HepG2 (cell line): ENCODE data around the gene FLT3LG. TPM values are rescaled to one million over a fixed set of nuclear protein-coding genes. Genes with fewer than 3 reads are reported as not detected.

Source experiments
- ARHGAP35 ChIP-seq: sonication (generic); formaldehyde crosslinking; IDR thresholded peaks from 2 replicates; pipeline ENCODE4 v1.9.0; 2022; ENCODE audit warnings: mild to moderate bottlenecking, inconsistent platforms, moderate library complexity, missing genetic modification reagents, borderline replicate concordance
- ARNT ChIP-seq: fragments of 450-650 bp; IDR thresholded peaks from 2 replicates; pipeline ENCODE4 v1.6.1; 2017
- CHCHD3 ChIP-seq: sonication (generic); formaldehyde crosslinking; IDR thresholded peaks from 2 replicates; pipeline ENCODE4 v1.8.0; 2022; ENCODE audit warnings: mild to moderate bottlenecking, missing genetic modification reagents, moderate library complexity
- EEA1 ChIP-seq: sonication (generic); formaldehyde crosslinking; IDR thresholded peaks from 2 replicates; pipeline ENCODE4 v1.5.1; 2020; ENCODE audit warnings: mild to moderate bottlenecking, missing genetic modification reagents, borderline replicate concordance
- ETV6 ChIP-seq: sonication (generic); formaldehyde crosslinking; conservative IDR thresholded peaks from 2 replicates; pipeline ENCODE4 v1.4.0; 2020; ENCODE audit warnings: missing genetic modification reagents
- GATAD1 ChIP-seq: IDR thresholded peaks from 2 replicates; pipeline ENCODE4 v1.6.1; 2016; ENCODE audit warnings: missing genetic modification reagents, missing compliant biosample characterization
- KDM3A ChIP-seq: IDR thresholded peaks from 2 replicates; pipeline ENCODE4 v1.6.1; 2018; ENCODE audit warnings: low read depth, missing compliant biosample characterization
- MTA1 ChIP-seq: sonication (generic); formaldehyde crosslinking; IDR thresholded peaks from 2 replicates; pipeline ENCODE4 v1.4.0; 2020; ENCODE audit warnings: missing genetic modification reagents, mild to moderate bottlenecking, borderline replicate concordance
- ZKSCAN8 ChIP-seq: IDR thresholded peaks from 2 replicates; pipeline ENCODE4 v1.6.1; 2016; ENCODE audit warnings: borderline replicate concordance, missing genetic modification reagents, missing compliant biosample characterization
- ZNF263 ChIP-seq: sonication (generic); formaldehyde crosslinking; IDR thresholded peaks from 2 replicates; pipeline ENCODE4 v1.4.0; 2020; ENCODE audit warnings: missing genetic modification reagents
- ZNF766 ChIP-seq: sonication (generic); formaldehyde crosslinking; IDR thresholded peaks from 2 replicates; pipeline ENCODE4 v1.5.0; 2020; ENCODE audit warnings: missing genetic modification reagents, borderline replicate concordance
- ZNF841 ChIP-seq: sonication (generic); formaldehyde crosslinking; IDR thresholded peaks from 2 replicates; pipeline ENCODE4 v1.8.1; 2023; ENCODE audit warnings: missing genetic modification reagents, borderline replicate concordance
- polyA plus RNA-seq, 8 experiments: library from polyadenylated mRNA; depleted of rRNA in 3 of 8; stranded (reverse) in 7 of 8; unstranded in 1 of 8; fragments of >200 nt; fragmentation: Illumina TruSeq in 4 of 8; extraction: Trizol in 4 of 8; gene quantifications; 2 replicates each; pipeline versions ENCODE4 v1.2.1 to v1.2.3, GENCODE V29; 2011 to 2016; ENCODE audit warnings: low read depth in 4 of 8, missing spikeins in 1 of 8, mixed read lengths in 1 of 8; ENCODE audit not compliant: insufficient read depth in 1 of 8
- total RNA-seq, 5 experiments: library from RNA; depleted of rRNA; stranded (reverse); fragments of >200 nt; fragmentation: Illumina TruSeq; extraction: Trizol; gene quantifications; 2 replicates each; pipeline ENCODE4 v1.2.3, GENCODE V29; 2016; ENCODE audit warnings: low read depth in 1 of 5
- TF ChIP-seq, protein P1 (sequence below): IDR thresholded peaks from 2 replicates; pipeline ENCODE4 v1.6.1; 2018; ENCODE audit warnings: missing genetic modification reagents, mild to moderate bottlenecking, missing compliant biosample characterization
- TF ChIP-seq, protein P2 (sequence below), 2 experiments: fragments of 450-650 bp in 1 of 2; sonication (generic) in 1 of 2; formaldehyde crosslinking in 1 of 2; IDR thresholded peaks; 2 replicates each; pipeline versions ENCODE4 v1.6.1 to v1.8.0; 2016 to 2022; ENCODE audit warnings: antibody characterized with exemption in 1 of 2, mild to moderate bottlenecking in 1 of 2, missing genetic modification reagents in 1 of 2
- TF ChIP-seq, protein P3 (sequence below): sonication (generic); formaldehyde crosslinking; IDR thresholded peaks from 2 replicates; pipeline ENCODE4 v1.8.0; 2022; ENCODE audit warnings: missing genetic modification reagents, mild to moderate bottlenecking, moderate library complexity, borderline replicate concordance

The FLT3LG gene
- total and polyA plus RNA-seq, 2 of the 13 experiments (the other 11 are each of a cell fraction or from before 2014, with no cell fraction given): 1.5 to 2.6 TPM

DNA sequence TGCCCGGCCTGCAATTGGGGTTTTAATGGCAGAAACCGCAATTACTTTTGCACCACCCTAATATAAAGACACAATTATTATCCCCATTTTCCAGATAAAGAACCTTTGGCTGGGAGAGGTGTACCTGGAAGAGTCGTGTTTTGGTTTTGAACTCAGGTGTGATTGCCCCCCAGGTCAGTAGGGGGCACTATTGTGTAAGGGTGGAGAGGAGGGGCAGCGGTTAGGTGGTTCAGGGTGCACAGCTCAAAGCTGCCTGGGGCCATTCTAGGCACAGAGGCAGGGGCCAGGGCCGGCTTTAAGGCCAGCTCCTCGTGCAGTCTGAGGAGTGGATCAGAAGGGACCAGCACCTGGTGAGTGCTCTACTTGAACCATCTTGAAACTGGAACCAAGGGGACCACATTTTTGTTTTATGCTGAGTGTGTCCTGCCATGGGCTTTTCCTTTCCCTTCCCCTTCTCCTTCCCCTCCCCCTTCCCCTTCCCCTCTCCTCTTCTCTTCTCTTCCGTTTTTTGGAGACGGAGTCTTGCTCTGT is 32.6 kb downstream of the FLT3LG start (continued):
- no peak for TF ChIP-seq GATAD1
- no peak for TF ChIP-seq ARNT
- TF ChIP-seq ETV6 (CRISPR knock-in tag): no peak
- TF ChIP-seq CHCHD3: no peak
- TF ChIP-seq MTA1 (CRISPR knock-in tag): no peak
- no peak for TF ChIP-seq ZNF766
- peak; percentile 76; the same call in 1 of the 2 replicates for TF ChIP-seq KDM3A (CRISPR knock-in tag)
- TF ChIP-seq ARHGAP35 (CRISPR knock-in tag): 0 out of 2 replicates have a peak, but pooled peaks have one; percentile 33
- TF ChIP-seq, protein P1, sequence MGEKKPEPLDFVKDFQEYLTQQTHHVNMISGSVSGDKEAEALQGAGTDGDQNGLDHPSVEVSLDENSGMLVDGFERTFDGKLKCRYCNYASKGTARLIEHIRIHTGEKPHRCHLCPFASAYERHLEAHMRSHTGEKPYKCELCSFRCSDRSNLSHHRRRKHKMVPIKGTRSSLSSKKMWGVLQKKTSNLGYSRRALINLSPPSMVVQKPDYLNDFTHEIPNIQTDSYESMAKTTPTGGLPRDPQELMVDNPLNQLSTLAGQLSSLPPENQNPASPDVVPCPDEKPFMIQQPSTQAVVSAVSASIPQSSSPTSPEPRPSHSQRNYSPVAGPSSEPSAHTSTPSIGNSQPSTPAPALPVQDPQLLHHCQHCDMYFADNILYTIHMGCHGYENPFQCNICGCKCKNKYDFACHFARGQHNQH (CRISPR knock-in tag): peak; percentile 55; the same call in 1 of the 2 replicates
- TF ChIP-seq EEA1: no peak
- TF ChIP-seq, protein P2, sequence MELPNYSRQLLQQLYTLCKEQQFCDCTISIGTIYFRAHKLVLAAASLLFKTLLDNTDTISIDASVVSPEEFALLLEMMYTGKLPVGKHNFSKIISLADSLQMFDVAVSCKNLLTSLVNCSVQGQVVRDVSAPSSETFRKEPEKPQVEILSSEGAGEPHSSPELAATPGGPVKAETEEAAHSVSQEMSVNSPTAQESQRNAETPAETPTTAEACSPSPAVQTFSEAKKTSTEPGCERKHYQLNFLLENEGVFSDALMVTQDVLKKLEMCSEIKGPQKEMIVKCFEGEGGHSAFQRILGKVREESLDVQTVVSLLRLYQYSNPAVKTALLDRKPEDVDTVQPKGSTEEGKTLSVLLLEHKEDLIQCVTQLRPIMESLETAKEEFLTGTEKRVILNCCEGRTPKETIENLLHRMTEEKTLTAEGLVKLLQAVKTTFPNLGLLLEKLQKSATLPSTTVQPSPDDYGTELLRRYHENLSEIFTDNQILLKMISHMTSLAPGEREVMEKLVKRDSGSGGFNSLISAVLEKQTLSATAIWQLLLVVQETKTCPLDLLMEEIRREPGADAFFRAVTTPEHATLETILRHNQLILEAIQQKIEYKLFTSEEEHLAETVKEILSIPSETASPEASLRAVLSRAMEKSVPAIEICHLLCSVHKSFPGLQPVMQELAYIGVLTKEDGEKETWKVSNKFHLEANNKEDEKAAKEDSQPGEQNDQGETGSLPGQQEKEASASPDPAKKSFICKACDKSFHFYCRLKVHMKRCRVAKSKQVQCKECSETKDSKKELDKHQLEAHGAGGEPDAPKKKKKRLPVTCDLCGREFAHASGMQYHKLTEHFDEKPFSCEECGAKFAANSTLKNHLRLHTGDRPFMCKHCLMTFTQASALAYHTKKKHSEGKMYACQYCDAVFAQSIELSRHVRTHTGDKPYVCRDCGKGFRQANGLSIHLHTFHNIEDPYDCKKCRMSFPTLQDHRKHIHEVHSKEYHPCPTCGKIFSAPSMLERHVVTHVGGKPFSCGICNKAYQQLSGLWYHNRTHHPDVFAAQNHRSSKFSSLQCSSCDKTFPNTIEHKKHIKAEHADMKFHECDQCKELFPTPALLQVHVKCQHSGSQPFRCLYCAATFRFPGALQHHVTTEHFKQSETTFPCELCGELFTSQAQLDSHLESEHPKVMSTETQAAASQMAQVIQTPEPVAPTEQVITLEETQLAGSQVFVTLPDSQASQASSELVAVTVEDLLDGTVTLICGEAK (IDR thresholded peaks at IDR 0.05): peak; percentile 79
- TF ChIP-seq, protein P2 (CRISPR knock-in tag; IDR thresholded peaks at IDR 0.05): no peak
- TF ChIP-seq ZNF263 (CRISPR knock-in tag): no peak
- 0 out of 2 replicates have a peak, but pooled peaks have one; percentile 36 for TF ChIP-seq ZKSCAN8
- TF ChIP-seq, protein P3, sequence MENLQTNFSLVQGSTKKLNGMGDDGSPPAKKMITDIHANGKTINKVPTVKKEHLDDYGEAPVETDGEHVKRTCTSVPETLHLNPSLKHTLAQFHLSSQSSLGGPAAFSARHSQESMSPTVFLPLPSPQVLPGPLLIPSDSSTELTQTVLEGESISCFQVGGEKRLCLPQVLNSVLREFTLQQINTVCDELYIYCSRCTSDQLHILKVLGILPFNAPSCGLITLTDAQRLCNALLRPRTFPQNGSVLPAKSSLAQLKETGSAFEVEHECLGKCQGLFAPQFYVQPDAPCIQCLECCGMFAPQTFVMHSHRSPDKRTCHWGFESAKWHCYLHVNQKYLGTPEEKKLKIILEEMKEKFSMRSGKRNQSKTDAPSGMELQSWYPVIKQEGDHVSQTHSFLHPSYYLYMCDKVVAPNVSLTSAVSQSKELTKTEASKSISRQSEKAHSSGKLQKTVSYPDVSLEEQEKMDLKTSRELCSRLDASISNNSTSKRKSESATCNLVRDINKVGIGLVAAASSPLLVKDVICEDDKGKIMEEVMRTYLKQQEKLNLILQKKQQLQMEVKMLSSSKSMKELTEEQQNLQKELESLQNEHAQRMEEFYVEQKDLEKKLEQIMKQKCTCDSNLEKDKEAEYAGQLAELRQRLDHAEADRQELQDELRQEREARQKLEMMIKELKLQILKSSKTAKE (CRISPR knock-in tag): no peak
- no peak for TF ChIP-seq ZNF841
